ENCODE results near the gene SLC5A5.

DNA sequence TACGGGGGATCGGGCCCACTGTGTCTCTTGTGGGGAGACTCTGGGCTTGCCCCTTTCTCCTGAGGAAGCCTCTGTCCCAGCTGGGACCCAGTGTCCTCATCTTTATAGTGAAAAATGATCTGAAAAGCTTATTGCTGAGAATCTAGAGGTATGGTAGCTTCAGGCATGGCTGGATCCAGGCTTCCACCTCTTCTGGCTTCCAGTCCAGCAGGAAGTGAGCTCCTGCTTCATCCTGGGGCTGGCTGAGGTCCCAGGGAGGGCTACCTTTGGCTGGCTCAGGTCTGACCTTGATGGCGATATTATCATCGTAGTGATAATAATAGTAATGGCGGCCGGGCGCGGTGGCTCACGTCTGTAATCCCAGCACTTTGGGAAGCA, 3.0 kb downstream of the SLC5A5 start:
- no peak for TF ChIP-seq POLR2A (IDR thresholded peaks at IDR 0.05)
- TF ChIP-seq, protein P1, sequence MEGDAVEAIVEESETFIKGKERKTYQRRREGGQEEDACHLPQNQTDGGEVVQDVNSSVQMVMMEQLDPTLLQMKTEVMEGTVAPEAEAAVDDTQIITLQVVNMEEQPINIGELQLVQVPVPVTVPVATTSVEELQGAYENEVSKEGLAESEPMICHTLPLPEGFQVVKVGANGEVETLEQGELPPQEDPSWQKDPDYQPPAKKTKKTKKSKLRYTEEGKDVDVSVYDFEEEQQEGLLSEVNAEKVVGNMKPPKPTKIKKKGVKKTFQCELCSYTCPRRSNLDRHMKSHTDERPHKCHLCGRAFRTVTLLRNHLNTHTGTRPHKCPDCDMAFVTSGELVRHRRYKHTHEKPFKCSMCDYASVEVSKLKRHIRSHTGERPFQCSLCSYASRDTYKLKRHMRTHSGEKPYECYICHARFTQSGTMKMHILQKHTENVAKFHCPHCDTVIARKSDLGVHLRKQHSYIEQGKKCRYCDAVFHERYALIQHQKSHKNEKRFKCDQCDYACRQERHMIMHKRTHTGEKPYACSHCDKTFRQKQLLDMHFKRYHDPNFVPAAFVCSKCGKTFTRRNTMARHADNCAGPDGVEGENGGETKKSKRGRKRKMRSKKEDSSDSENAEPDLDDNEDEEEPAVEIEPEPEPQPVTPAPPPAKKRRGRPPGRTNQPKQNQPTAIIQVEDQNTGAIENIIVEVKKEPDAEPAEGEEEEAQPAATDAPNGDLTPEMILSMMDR (IDR thresholded peaks at IDR 0.05 in 4 of 5, conservative IDR thresholded peaks at IDR 0.05 in 1 of 5) = no peak
